G401 (cell line): ENCODE data around the gene MFSD8. TPM values are rescaled to one million over a fixed set of nuclear protein-coding genes. Genes with fewer than 3 reads are reported as not detected.

Source experiments
- DNase-seq: peaks from one replicate; pipeline ENCODE4 v3.0.0-alpha.2; 2015; ENCODE audit warnings: low spot score
- in situ Hi-C: cut with HindIII; loops from 2 replicates; pipeline ENCODE4 v1.10.0; 2016; ENCODE audit warnings: low sequenced_read_pairs, mixed read lengths
- total RNA-seq: library from RNA; depleted of rRNA; stranded (reverse); fragments of >200 nt; shearing (Covaris generic); gene quantifications from 2 replicates; pipeline ENCODE4 v1.2.3, GENCODE V29; 2014; rRNA removed

The MFSD8 gene
- total RNA-seq, 1 experiment from 2014 or later, result 24.6 TPM

- in situ Hi-C loops, result no loop called here
- no peak for DNase-seq
Measured at GRCh38 chr4:127870281-127870680, 94.7 kb downstream of the MFSD8 start.

GRCh38 chr4:127868196-127868595 is 96.8 kb downstream of the MFSD8 start:
- in situ Hi-C loops, result no loop called here
- DNase-seq, result no peak

Other genes with a start within 250 kb of the MFSD8 start
- not detected in 2 replicates for gene SLC25A31, start 234.8 kb downstream of the MFSD8 start, total RNA-seq
- 14.0 and 19.0 TPM in 2 replicates for gene HSPA4L, start 182.9 kb downstream of the MFSD8 start, total RNA-seq
- 6.3 and 16.6 TPM in 2 replicates for gene PLK4, start 84.3 kb downstream of the MFSD8 start, total RNA-seq
- 10.4 and 14.8 TPM in 2 replicates for gene ABHD18, start 233 bp upstream of the MFSD8 start, total RNA-seq
- 28.2 and 29.5 TPM in 2 replicates for gene LARP1B, start 96.1 kb upstream of the MFSD8 start, total RNA-seq